Left colon (tissue), 2 donors: ENCODE data around the gene KMT2A. TPM values are rescaled to one million over a fixed set of nuclear protein-coding genes. Genes with fewer than 3 reads are reported as not detected.

ENCODE experiments used
- ATAC-seq: fragments of 200-7000 bp; cut with Tn5 transposase; one replicate; pipeline ENCODE4 v1.9.1; 2020; ENCODE audit warnings: mild to moderate bottlenecking, moderate library complexity
- DNase-seq, 2 donors: peaks; one replicate each; pipeline ENCODE4 v3.0.0-alpha.2; 2020
- intact Hi-C, 2 donors: fragments of 100-400 bp; cut with DNase I in 1 of 2; cut with micrococcal nuclease in 1 of 2; formaldehyde crosslinking; loops; one replicate each; pipeline versions ENCODE4 v1.11.2 to v1.14.0; 2022; cut with DNase I, micrococcal nuclease
- total RNA-seq, 2 donors: library from RNA; stranded (reverse); fragmentation: NEBNext Ultra II Directional; extraction: Animal tissue kit (Norgen Biotek cat#: 25700); gene quantifications; one replicate each; pipeline ENCODE4 v1.2.1, GENCODE V29; 2021
- donor health status: DM: no; HTN: no; CAD: no.
- donor health status: DM: yes; HTN: yes; CAD: no.

The KMT2A gene
- total RNA-seq, 2 donors from 2014 or later = 41.9 to 45.2 TPM

GRCh38 chr11:118430956-118431355 lies 5.3 kb upstream of the KMT2A start:
- ATAC-seq = no peak
- intact Hi-C loops = no loop called here
- no peak for DNase-seq

DNA sequence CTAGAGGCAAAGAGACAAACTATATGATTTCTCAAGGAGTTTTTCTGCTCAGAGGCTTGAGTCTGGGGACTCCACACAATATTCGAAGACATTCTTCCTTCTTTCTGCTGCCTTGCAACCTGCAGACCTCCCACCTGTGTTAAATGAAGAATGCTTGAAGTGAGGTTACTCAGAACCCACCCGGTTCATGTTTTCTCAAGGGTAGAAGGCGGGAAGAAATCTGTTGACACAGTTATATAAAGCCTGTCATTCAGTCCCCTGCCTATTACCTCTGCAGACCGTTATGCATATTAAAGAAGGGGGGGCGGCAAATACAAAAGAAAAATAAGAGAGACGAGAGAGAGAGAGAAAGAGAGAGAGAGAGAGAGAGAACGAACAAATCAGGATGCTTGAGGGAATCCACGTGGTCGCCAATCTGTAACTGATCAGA lies 2.2 kb upstream of the KMT2A start:
- ATAC-seq (no peak), DNase-seq (no peak)
- intact Hi-C loops = no loop called here

GRCh38 chr11:118434553-118435289 lies 1.6 kb upstream of the KMT2A start:
- ATAC-seq (no peak), DNase-seq (peak; percentile 30 to 43)
- intact Hi-C loops = no loop called here

DNA sequence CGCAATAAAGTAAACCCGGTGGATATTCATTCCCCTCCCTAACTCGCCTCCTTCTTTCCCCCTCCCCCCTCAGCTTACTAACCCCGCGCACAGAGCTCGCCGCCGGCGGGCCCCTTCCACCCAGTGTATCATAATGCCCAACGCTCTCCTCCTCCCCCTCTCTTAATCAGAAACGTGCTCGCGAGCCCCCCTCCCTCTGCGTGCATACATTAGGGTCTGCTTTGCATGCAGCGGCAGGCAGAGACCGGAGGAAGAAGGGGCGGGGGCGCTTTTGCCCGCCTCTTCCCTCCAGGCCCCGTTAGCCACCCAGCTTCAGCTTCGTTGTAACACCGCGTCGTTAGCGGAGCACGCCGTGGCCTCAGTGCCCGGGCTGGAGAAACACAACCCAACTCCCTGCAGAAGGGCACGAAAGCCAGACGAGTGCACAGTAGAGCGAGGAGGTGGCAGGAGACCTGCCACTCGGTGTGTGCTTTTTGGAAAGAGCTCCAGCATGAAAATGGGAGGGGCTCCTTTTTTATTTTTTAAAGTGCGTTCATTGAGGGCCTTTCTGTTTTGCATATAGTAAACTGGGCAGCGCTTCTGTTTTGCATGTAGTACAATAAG lies 901 bp upstream of the KMT2A start:
- ATAC-seq (peak; percentile 26), DNase-seq (peak; percentile 56 to 68)
- intact Hi-C loops = no loop called here

DNA sequence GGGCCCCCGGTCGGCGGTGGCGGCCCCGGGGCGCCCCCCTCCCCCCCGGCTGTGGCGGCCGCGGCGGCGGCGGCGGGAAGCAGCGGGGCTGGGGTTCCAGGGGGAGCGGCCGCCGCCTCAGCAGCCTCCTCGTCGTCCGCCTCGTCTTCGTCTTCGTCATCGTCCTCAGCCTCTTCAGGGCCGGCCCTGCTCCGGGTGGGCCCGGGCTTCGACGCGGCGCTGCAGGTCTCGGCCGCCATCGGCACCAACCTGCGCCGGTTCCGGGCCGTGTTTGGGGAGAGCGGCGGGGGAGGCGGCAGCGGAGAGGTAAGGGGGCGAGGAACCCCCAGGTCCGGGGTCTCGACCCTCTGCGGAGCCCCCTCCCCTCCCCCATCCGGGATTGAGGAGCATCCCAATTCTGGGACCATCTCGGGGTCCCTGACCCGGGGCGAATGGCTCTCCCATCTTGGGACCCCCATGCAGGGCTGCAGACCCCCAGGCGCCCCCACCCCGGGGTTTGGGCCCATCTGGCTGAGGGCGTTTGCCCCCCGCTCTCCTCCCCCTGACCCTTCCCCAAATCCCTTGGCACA lies 431 bp downstream of the KMT2A start:
- intact Hi-C loops = no loop called here
- peak; percentile 46 to 51 for DNase-seq
- peak; percentile 2 for ATAC-seq

DNA sequence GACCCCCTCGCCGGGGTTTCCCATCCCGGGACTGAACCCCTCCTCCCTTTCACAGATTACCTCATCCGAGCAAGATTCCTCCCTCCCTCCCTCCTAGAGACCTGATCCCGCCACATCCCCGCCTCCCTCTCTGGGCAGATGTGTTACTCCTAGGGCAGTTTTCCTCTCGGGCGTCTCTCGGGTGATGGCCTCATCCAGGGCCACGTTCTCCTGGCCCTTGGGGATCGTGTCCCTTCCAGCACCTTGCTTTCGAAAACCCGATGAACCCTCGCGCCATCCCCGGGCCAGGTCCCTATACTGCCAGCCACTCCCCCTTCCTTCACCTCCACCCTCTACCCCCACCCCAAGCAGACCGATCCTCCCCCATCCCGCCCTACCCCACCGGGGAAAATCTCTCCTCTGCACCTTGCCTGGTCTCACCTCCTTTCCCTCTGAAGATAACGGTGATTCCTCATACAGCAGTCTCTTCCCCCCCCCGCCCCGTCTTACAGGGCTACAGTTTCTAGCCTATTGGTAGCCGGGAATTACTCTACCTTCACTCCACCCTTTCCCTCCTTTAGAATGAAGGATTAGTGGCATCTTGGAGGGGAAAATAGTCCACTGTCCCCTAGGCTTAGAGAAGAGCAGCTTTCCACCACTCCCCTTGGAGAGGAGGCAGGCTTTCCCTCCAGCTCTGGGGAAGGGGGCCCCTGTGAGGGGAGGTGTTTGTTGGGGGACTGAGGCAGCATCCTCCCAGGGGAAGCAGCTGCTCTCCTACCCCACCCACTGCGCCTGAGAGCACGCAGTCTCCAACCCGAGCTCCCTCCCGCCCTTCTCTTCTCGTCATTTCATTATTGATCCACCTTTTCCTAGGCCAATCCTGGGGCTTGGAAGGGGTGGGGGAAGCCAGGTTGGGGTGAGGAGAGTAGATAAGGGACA lies 1.2 kb downstream of the KMT2A start:
- intact Hi-C loops = no loop called here
- peak; percentile 51 to 53 for DNase-seq
- no peak for ATAC-seq

GRCh38 chr11:118438314-118438931 lies 2.1 kb downstream of the KMT2A start:
- peak; percentile 16 for ATAC-seq
- DNase-seq = peak; percentile 47 to 62
- intact Hi-C loops = no loop called here

DNA sequence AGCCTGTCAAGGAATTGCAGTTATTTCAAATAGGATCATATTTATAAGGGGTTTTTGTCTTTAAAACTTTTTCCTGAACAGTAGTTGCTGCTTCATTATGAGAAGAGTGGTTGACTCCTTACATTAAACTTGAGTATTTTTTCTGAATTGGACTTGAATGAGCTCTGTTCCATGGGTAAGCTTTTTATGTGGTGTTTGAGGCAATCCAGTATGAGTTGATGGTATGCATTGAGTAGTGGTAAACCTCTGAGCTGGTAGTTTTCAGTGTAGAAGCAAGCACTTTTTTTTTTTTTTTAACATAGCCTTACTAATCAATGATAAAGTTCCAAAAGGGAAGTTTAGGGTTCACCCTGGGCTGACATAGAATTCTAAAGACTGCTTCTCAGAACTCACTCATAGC lies 3.4 kb downstream of the KMT2A start:
- DNase-seq (no peak), ATAC-seq (no peak)
- intact Hi-C loops = no loop called here

- DNase-seq (no peak), ATAC-seq (no peak)
- intact Hi-C loops = no loop called here
Observed at GRCh38 chr11:118441770-118442275, 5.5 kb downstream of the KMT2A start.

DNA sequence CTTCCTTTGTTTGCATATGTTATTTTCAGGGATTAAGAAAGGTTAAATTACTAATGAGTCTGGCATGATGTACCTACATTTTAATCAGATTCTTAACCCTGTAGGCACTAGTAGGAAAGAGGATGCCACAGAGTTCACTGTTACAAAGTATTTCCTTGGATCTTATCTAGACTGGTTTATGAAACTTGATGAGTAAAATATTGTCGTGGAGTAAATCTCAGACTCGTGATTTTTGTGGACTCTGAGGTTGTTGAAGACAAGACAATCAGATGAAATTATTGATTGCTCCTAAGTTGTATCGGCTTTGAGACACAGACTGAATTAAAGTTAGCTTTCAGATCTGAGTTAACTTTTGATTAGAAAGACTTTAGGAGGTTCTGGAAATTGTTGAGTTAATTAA lies 6.0 kb downstream of the KMT2A start:
- intact Hi-C loops = no loop called here
- no peak for ATAC-seq
- no peak for DNase-seq

GRCh38 chr11:118442908-118443589 lies 6.8 kb downstream of the KMT2A start:
- intact Hi-C loops = no loop called here
- DNase-seq (no peak), ATAC-seq (peak; percentile 91)

DNA sequence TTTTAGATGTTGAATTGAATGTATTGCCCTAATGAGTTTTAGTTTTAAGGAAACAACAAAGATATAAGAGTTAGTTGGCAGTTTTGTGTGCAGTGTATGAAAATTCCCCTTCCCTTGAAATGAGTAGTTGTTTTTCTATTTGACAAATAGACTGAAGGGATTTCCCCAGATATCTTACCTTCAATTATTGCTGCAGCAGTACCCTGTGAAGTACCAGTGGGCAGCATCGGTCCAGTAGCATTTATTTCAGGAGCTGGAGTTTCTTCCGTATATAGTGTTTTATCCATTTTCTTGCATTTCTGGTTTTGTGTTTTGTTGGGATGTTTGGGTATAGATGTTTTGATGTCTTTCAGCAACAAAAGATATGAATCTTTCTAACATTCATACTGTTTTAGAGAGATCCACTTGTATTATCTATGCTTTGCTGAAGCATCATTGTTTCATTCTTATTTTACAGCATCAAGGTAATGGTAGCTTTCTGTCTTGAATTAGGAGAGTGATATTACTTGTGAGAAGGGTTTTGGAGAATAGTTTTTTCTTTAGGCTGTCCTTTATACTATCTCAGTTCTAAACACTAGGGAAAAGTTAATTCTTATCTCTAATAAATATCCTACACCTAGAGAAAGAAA lies 7.4 kb downstream of the KMT2A start:
- DNase-seq = no peak
- ATAC-seq = no peak
- intact Hi-C loops = no loop called here

DNA sequence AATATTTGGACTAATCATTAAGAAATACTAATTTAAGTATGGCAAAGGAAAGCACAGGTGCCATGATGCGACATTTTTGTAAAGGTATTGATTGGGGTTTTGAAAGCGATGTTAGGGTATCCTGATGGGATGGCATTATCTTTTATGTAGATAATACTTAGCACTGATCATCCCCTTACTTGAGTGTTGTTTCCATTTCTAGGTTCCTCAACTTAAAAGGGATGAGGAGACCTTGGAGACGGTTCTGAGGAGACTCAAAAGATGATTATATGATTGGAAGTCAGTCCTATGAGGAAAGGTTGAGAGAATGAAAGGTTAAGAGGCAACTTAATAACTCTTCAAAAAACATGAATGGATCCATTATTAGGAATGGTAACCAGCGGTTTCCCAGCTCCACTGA lies 11.1 kb downstream of the KMT2A start:
- ATAC-seq = no peak
- intact Hi-C loops = no loop called here
- DNase-seq = no peak

DNA sequence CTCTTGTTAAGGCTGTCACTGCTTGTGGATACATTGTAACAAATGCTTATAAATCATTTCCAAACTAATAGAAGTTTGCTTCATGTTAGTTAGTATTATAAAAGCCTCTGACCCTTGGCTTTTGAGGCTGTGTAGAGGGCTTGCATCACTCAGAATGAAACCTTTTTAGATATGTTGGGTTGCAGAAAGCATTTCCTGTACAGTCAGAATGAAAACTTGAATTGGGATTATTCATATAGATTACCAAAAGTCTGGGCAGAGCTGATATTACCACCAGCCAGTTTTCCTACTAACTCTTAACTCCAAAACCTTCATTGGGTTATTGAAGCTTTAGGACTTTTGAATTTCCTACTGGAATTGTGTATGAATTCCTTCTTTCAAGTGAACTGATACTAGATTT lies 12.0 kb downstream of the KMT2A start:
- no peak for ATAC-seq
- intact Hi-C loops = no loop called here
- DNase-seq = no peak

- ATAC-seq (no peak), DNase-seq (no peak)
- intact Hi-C loops = no loop called here
Observed at GRCh38 chr11:118449316-118449918, 13.1 kb downstream of the KMT2A start.

DNA sequence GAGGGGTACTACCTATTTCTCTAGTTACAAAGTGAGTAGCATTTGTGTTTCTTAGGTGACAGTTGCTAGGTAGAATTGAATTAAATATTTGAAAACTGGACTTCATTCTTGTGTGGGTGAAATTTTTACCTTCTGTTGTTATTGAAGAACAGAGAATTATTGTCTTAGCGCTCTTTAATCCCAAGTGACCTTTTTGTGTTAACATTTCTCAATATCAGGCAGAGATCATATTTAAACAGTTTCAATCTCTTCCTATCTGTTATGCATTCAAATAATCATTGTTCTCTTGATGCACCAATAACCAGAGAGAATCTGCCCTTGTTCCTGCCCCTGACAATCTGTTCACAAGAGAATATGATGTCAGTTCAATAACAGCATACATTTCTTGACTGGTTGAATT lies 14.2 kb downstream of the KMT2A start:
- ATAC-seq (no peak), DNase-seq (no peak)
- intact Hi-C loops = no loop called here

- no peak for ATAC-seq
- no peak for DNase-seq
Observed at GRCh38 chr11:118462178-118462577, 25.9 kb downstream of the KMT2A start.

More at GRCh38 chr11:118462178-118462577, 25.9 kb downstream of the KMT2A start:
- intact Hi-C loops = no loop called here
